Adrenal gland (tissue), 5 donors: Measurements from ENCODE around the gene EBP.

Experiments
- POLR2A ChIP-seq, 2 donors: fragments of 450-650 bp; IDR thresholded peaks; one replicate each; pipeline ENCODE4 v1.6.1; 2017; ENCODE audit warnings: antibody characterized with exemption in 2 of 2, mild to moderate bottlenecking in 2 of 2, moderate library complexity in 1 of 2
- TF ChIP-seq, protein P1 (sequence below), 6 experiments: fragments of 450-650 bp in 4 of 6; fragments of 200-600 bp in 2 of 6; sonication (generic) in 1 of 6; IDR thresholded peaks; 1 replicate in 5 of 6; 2 replicates in 1 of 6; pipeline versions ENCODE4 v1.5.1 to v1.8.0; 2016 to 2021; ENCODE audit warnings: antibody characterized with exemption in 6 of 6, mild to moderate bottlenecking in 2 of 6, moderate library complexity in 1 of 6
- donor health status: DM: no; HTN: no; CAD: no.

DNA sequence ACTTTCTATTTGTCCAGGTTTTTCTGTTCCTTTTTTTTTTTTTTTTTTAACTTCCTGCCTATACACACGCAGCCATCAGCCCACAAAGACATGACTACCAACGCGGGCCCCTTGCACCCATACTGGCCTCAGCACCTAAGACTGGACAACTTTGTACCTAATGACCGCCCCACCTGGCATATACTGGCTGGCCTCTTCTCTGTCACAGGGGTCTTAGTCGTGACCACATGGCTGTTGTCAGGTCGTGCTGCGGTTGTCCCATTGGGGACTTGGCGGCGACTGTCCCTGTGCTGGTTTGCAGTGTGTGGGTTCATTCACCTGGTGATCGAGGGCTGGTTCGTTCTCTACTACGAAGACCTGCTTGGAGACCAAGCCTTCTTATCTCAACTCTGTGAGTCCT, 2.1 kb downstream of the EBP start:
- TF ChIP-seq, protein P1, sequence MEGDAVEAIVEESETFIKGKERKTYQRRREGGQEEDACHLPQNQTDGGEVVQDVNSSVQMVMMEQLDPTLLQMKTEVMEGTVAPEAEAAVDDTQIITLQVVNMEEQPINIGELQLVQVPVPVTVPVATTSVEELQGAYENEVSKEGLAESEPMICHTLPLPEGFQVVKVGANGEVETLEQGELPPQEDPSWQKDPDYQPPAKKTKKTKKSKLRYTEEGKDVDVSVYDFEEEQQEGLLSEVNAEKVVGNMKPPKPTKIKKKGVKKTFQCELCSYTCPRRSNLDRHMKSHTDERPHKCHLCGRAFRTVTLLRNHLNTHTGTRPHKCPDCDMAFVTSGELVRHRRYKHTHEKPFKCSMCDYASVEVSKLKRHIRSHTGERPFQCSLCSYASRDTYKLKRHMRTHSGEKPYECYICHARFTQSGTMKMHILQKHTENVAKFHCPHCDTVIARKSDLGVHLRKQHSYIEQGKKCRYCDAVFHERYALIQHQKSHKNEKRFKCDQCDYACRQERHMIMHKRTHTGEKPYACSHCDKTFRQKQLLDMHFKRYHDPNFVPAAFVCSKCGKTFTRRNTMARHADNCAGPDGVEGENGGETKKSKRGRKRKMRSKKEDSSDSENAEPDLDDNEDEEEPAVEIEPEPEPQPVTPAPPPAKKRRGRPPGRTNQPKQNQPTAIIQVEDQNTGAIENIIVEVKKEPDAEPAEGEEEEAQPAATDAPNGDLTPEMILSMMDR (IDR thresholded peaks at IDR 0.05), result no peak
- TF ChIP-seq POLR2A (IDR thresholded peaks at IDR 0.05), result no peak
